IgD-negative memory B cell (primary cell): ENCODE results near the gene ATG7. TPM values are rescaled to one million over a fixed set of nuclear protein-coding genes. Genes with fewer than 3 reads are reported as not detected.
"Not testable (repeated sequence)": the region's sequence is repeated elsewhere in the genome, so short reads cannot be mapped to it uniquely, and the experiment has no call there.

ENCODE experiments used
- H3K27ac Mint-ChIP-seq, 3 donors: one replicate each; pipeline ENCODE4 v1.8.0; 2020 to 2022; ENCODE audit warnings: mild to moderate bottlenecking in 3 of 3, mixed read lengths in 3 of 3, moderate library complexity in 1 of 3
- H3K27me3 Mint-ChIP-seq: one replicate; pipeline ENCODE4 v1.8.0; 2021; ENCODE audit warnings: mixed read lengths
- H3K36me3 Mint-ChIP-seq: one replicate; pipeline ENCODE4 v1.8.0; 2020; ENCODE audit warnings: mild to moderate bottlenecking, mixed read lengths
- H3K4me1 Mint-ChIP-seq, 3 donors: one replicate each; pipeline ENCODE4 v1.8.0; 2020 to 2022; ENCODE audit warnings: mixed read lengths in 3 of 3, mild to moderate bottlenecking in 1 of 3
- H3K4me3 Mint-ChIP-seq, 4 donors: one replicate each; pipeline ENCODE4 v1.8.0; 2020 to 2022; ENCODE audit warnings: mild to moderate bottlenecking in 4 of 4, mixed read lengths in 4 of 4, moderate library complexity in 3 of 4
- H3K9me3 Mint-ChIP-seq, 3 donors: one replicate each; pipeline ENCODE4 v1.8.0; 2020 to 2021; ENCODE audit warnings: mixed read lengths in 3 of 3, mild to moderate bottlenecking in 1 of 3
- polyA plus RNA-seq: library from polyadenylated mRNA; unstranded; fragments of 300-500 nt; fragmentation: Illumina TruSeq; gene quantifications from one replicate; pipeline ENCODE4 v1.2.3, GENCODE V29; 2021

The ATG7 gene
- polyA plus RNA-seq, 1 donor from 2014 or later, result 18.1 TPM

DNA sequence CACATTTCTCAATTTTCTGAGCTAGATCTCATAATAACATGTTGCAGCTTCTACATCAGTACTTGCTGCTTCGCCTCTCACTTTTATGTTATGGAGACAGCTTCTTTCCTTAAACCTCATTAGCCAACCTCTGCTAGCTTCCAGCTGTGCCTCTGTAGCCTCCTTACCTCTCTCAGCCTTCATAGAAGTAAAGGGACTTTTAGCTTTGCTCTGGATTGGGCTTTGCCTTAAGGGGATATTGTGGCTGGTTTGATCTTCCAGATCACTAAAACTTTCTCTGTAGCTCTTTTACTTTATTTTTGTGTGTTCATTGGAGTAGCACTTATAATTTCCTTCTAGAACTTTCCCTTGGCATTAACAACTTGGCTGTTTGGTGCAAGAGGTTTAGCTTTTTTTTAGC is 150.1 kb downstream of the ATG7 start:
- H3K36me3 Mint-ChIP-seq, result peaks cover 6% of the 10 kb centered on the region
- no peak overlapping the region for H3K27ac Mint-ChIP-seq
- H3K4me1 Mint-ChIP-seq, result peaks cover 0 to 2% (median 2%) of the 10 kb centered on the region in 3 donors
- H3K27me3 Mint-ChIP-seq, result no peaks in the 10 kb centered on the region
- H3K4me3 Mint-ChIP-seq, result no peak overlapping the region
- no peaks in the 10 kb centered on the region for H3K9me3 Mint-ChIP-seq

DNA sequence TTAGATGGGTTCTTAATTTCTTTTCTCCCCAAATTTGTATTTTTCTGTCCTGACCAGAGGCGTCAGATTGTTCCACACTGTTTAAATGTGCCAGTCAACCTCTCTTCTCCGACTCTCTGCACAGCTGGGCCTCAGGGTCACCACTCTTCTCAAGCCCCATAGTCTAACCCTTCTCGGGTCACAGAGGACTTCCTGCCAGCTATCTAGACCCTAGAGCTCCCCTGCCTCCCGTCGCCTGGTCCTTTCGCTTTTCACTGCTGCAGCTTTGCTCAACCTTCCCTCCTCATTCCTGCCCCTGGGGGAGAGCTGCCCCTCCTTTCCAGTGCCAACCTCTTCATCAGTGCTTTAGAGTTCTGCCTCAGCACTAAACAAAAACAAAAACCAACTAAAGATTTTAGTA is 151.7 kb downstream of the ATG7 start:
- H3K27me3 Mint-ChIP-seq, result no peaks in the 10 kb centered on the region
- peak overlapping the region in 1 of 4 donors; percentile 22 for H3K4me3 Mint-ChIP-seq
- no peak overlapping the region for H3K27ac Mint-ChIP-seq
- no peaks in the 10 kb centered on the region for H3K9me3 Mint-ChIP-seq
- H3K4me1 Mint-ChIP-seq, result peaks cover 0 to 2% (median 0%) of the 10 kb centered on the region in 3 donors
- H3K36me3 Mint-ChIP-seq, result peaks cover 14% of the 10 kb centered on the region

DNA sequence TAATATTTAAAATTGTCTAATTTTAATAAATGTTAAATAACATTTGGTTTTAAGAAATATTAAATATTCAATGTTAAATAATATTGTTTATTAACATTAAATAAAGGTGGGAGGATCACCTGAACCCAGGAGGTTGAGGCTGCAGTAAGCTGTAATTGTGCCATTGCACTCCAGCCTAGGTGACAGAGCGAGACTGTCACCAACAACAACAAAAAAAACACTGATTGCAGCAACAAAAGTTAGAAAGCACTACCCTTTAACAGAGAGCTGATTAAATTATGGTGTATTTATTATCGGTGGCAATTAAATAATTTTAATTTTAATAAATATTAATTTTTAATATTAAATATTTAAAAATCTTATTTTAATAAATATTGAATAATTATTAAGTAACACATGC is 152.1 kb downstream of the ATG7 start:
- H3K36me3 Mint-ChIP-seq, result peaks cover 16% of the 10 kb centered on the region
- peaks cover 0 to 2% (median 0%) of the 10 kb centered on the region in 3 donors for H3K4me1 Mint-ChIP-seq
- H3K27ac Mint-ChIP-seq, result no peak overlapping the region
- H3K27me3 Mint-ChIP-seq, result no peaks in the 10 kb centered on the region
- no peak overlapping the region for H3K4me3 Mint-ChIP-seq
- no peaks in the 10 kb centered on the region for H3K9me3 Mint-ChIP-seq

DNA sequence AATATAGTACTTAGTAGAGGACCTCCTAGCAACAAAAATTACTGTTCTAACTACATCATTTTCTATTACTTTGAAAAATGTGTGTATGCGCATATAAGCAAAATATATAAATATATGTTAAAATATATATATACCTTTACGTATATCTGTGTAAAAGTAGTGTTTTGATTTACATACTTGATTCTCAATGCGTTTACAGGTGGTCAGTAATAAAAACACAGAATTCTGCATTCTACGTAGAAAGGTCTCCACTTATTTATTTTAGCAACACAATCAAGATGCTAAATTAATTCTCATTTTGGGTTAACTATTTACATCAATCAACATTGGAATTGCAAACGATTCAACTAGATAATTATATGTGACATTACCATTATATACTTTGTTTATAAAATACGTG is 158.0 kb downstream of the ATG7 start:
- H3K27ac Mint-ChIP-seq, result no peak overlapping the region
- H3K9me3 Mint-ChIP-seq, result no peaks in the 10 kb centered on the region
- H3K4me1 Mint-ChIP-seq, result peaks cover 4 to 9% (median 9%) of the 10 kb centered on the region in 3 donors
- H3K4me3 Mint-ChIP-seq, result no peak overlapping the region
- H3K36me3 Mint-ChIP-seq, result peaks cover 23% of the 10 kb centered on the region
- no peaks in the 10 kb centered on the region for H3K27me3 Mint-ChIP-seq

DNA sequence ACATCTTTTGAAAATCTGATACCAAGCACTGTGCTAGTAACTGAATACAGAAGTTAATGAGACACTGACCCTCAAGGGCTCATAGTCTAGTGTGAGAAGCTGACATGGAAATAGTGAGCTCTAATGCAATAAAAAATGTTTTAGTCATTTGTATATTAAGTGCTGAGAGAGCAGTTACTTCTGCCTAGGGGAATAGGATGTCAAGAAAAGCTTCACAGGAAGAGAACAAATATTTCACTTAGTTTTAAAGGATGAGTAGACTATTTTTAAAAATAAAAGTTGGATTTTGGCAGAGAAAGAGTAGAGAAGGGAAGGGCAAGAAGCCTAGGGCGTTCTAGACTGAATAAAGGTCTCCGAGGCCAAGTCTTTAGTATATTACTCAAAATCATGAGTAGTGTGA is 158.4 kb downstream of the ATG7 start:
- Mint-ChIP-seq H3K36me3 (peaks cover 21% of the 10 kb centered on the region), H3K27ac (no peak overlapping the region), H3K27me3 (no peaks in the 10 kb centered on the region), H3K9me3 (no peaks in the 10 kb centered on the region), H3K4me3 (no peak overlapping the region), H3K4me1 (peaks cover 4 to 9% (median 9%) of the 10 kb centered on the region in 3 donors)

- H3K36me3 Mint-ChIP-seq, result peaks cover 20% of the 10 kb centered on the region
- H3K4me3 Mint-ChIP-seq, result no peak overlapping the region
- peaks cover 4 to 9% (median 9%) of the 10 kb centered on the region in 3 donors for H3K4me1 Mint-ChIP-seq
- no peak overlapping the region for H3K27ac Mint-ChIP-seq
- H3K9me3 Mint-ChIP-seq, result no peaks in the 10 kb centered on the region
- H3K27me3 Mint-ChIP-seq, result no peaks in the 10 kb centered on the region
Observed at GRCh38 chr3:11431319-11431718, 159.1 kb downstream of the ATG7 start.

- peaks cover 15% of the 10 kb centered on the region for H3K36me3 Mint-ChIP-seq
- no peak overlapping the region for H3K4me3 Mint-ChIP-seq
- no peaks in the 10 kb centered on the region for H3K27me3 Mint-ChIP-seq
- H3K4me1 Mint-ChIP-seq, result peaks cover 4 to 9% (median 9%) of the 10 kb centered on the region in 3 donors
- no peaks in the 10 kb centered on the region for H3K9me3 Mint-ChIP-seq
- no peak overlapping the region for H3K27ac Mint-ChIP-seq
Observed at GRCh38 chr3:11434017-11434526, 161.9 kb downstream of the ATG7 start.

- H3K27me3 Mint-ChIP-seq, result no peaks in the 10 kb centered on the region
- peaks cover 20% of the 10 kb centered on the region for H3K36me3 Mint-ChIP-seq
- H3K4me3 Mint-ChIP-seq, result no peak overlapping the region
- H3K9me3 Mint-ChIP-seq, result no peaks in the 10 kb centered on the region
- H3K27ac Mint-ChIP-seq, result no peak overlapping the region
- H3K4me1 Mint-ChIP-seq, result peaks cover 4 to 9% (median 9%) of the 10 kb centered on the region in 3 donors
Observed at GRCh38 chr3:11434563-11435096, 162.4 kb downstream of the ATG7 start.

DNA sequence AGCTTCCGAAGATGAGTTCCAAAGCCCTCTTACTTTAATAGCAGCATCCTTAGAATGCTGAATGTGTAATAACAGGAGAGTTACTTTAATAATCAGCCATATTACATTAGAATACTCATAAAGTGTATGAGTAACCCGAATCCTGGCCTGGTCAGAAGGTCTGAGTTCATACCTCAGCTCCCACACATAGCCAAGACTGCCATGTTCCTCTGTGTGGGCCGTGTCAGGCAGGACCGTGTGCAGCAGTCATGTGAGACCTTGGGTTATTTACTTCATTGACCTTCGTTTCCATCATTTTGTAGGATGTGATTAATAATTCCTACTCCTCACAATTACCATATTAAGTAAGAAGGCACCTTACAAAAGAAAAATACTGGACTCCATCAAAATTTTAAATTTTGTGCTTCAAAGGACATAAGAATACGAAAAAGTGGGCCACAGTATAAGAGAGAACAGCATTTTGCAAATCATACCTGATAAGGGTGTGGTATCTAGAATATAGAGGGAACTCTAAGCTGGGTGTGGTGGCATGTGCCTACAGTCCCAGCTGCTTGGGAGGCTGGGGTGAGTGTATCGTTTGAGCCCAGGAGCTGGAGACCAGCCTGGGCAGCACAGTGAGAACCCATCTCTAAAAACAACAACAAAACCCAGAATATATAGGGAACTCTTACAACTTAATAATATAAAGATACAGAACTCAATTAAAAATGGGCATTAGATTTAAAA is 163.4 kb downstream of the ATG7 start:
- Mint-ChIP-seq H3K27me3 (no peaks in the 10 kb centered on the region), H3K4me3 (no peak overlapping the region), H3K4me1 (peaks cover 4 to 9% (median 9%) of the 10 kb centered on the region in 3 donors), H3K36me3 (peaks cover 20% of the 10 kb centered on the region), H3K27ac (no peak overlapping the region), H3K9me3 (no peaks in the 10 kb centered on the region)

DNA sequence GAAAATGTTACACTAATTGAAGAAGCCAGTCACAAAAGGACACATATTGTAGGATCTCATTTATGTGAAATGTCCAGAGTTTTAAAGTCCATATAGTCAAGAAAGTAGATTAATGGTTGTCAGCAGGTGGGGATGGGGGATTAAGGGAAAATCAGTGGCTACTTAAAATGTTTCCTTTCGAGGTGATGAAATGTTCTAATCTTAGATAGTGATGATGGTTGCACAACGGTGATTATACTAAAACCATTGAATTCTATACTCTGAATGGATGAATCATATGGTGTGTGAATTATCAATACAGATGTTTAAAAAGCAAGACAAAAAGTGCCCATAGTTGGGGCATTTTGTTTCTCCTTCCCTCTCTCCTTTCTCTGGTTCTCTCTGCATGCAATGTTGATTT is 164.6 kb downstream of the ATG7 start:
- Mint-ChIP-seq H3K27ac (peak overlapping the region in 1 of 3 donors; percentile 17), H3K4me1 (peaks cover 2 to 9% (median 8%) of the 10 kb centered on the region in 3 donors), H3K9me3 (no peaks in the 10 kb centered on the region), H3K36me3 (peaks cover 20% of the 10 kb centered on the region), H3K4me3 (no peak overlapping the region), H3K27me3 (no peaks in the 10 kb centered on the region)

DNA sequence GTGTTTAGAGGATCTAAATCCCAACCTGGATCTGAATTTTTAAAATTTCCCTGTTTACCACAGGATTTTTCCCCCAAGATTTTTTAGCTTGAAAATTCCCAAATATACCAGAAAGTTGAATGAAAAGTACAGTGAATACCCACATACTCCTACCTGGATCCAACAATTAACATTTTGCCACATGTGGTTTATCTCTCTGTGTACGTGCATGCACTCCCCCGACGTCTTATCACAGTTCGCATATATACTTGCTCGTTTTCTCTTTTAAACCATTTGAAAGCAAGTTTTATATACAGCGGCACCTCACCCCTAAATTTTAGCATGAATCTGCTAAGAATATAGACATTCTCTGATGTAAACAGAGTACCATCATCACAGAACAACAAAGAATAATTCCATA is 165.3 kb downstream of the ATG7 start:
- Mint-ChIP-seq H3K36me3 (peaks cover 17% of the 10 kb centered on the region), H3K4me1 (peaks cover 0 to 9% (median 5%) of the 10 kb centered on the region in 3 donors), H3K4me3 (no peak overlapping the region), H3K27me3 (no peaks in the 10 kb centered on the region), H3K9me3 (no peaks in the 10 kb centered on the region), H3K27ac (no peak overlapping the region)

GRCh38 chr3:11438646-11439045 is 166.4 kb downstream of the ATG7 start:
- Mint-ChIP-seq H3K27ac (no peak overlapping the region), H3K4me3 (no peak overlapping the region)

GRCh38 chr3:11441346-11441745 is 169.1 kb downstream of the ATG7 start:
- H3K36me3 Mint-ChIP-seq, result peaks cover 24% of the 10 kb centered on the region
- not testable (repeated sequence) for H3K4me3 Mint-ChIP-seq, H3K4me1 Mint-ChIP-seq, H3K27me3 Mint-ChIP-seq, H3K9me3 Mint-ChIP-seq, H3K27ac Mint-ChIP-seq

More at GRCh38 chr3:11438646-11439045, 166.4 kb downstream of the ATG7 start:
- Mint-ChIP-seq H3K4me1 (peaks cover 0 to 4% (median under 1%) of the 10 kb centered on the region in 3 donors), H3K36me3 (peaks cover 22% of the 10 kb centered on the region), H3K9me3 (no peaks in the 10 kb centered on the region), H3K27me3 (no peaks in the 10 kb centered on the region)

DNA sequence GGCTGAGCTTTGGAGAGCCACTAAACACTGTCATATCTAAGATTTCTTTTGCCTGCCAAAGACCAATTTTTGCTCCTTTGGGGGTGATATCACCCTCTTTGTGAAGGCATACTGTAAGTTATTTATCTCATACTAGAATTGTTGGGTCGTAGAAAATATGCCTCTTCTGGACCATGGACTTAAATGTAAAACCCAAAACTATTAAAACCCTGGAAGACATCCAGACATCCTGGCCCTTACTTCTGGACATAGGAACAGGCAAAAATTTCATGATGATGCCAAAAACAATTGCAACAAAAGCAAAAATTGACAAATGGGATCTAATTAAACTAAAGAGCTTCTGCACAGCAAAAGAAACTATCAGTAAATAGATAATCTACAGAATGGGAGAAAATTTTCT is 172.2 kb downstream of the ATG7 start:
- Mint-ChIP-seq H3K4me3 (no peak overlapping the region), H3K36me3 (peaks cover 16% of the 10 kb centered on the region), H3K9me3 (no peaks in the 10 kb centered on the region), H3K4me1 (peaks cover 0 to 3% (median 0%) of the 10 kb centered on the region in 3 donors), H3K27ac (no peak overlapping the region), H3K27me3 (no peaks in the 10 kb centered on the region)

GRCh38 chr3:11445193-11445592 is 173.0 kb downstream of the ATG7 start:
- peaks cover 10% of the 10 kb centered on the region for H3K36me3 Mint-ChIP-seq
- H3K9me3 Mint-ChIP-seq, H3K27me3 Mint-ChIP-seq, H3K4me3 Mint-ChIP-seq, H3K27ac Mint-ChIP-seq, H3K4me1 Mint-ChIP-seq: not testable (repeated sequence)

- peaks cover 0 to 3% (median 0%) of the 10 kb centered on the region in 3 donors for H3K4me1 Mint-ChIP-seq
- H3K36me3 Mint-ChIP-seq, result peaks cover 13% of the 10 kb centered on the region
- H3K27me3 Mint-ChIP-seq, result no peaks in the 10 kb centered on the region
- no peak overlapping the region for H3K27ac Mint-ChIP-seq
- no peak overlapping the region for H3K4me3 Mint-ChIP-seq
- H3K9me3 Mint-ChIP-seq, result no peaks in the 10 kb centered on the region
Observed at GRCh38 chr3:11445883-11446282, 173.7 kb downstream of the ATG7 start.
